Measurements from ENCODE around the gene MYO1G. TPM values are rescaled to one million over a fixed set of nuclear protein-coding genes. Genes with fewer than 3 reads are reported as not detected.

Gene MYO1G
- total RNA-seq, 1 experiment from 2014 or later = 0.17 TPM

GRCh38 chr7:45024126-45024744 lies 45.4 kb upstream of the MYO1G start:
- no peaks in the 10 kb centered on the region for H3K27me3 ChIP-seq (replicated peaks; ENCODE audit: insufficient read depth, low read depth, low read length, poor library complexity)
- H3K4me1 ChIP-seq (ENCODE audit: insufficient read depth, low read length, poor library complexity, severe bottlenecking) = no peaks in the 10 kb centered on the region
- ChIA-PET POLR2A (ENCODE audit: low non-redundant PET) (no interaction called here), CTCF (no interaction called here)
- H3K36me3 ChIP-seq (ENCODE audit: insufficient read depth, low read length, poor library complexity, severe bottlenecking) = peaks cover 3% of the 10 kb centered on the region
- no peak overlapping the region for H3K4me3 ChIP-seq (ENCODE audit: low read depth, low read length, poor library complexity, severe bottlenecking)
- no peak overlapping the region for H3K27ac ChIP-seq (ENCODE audit: low read depth, low read length, poor library complexity, severe bottlenecking)
- BruUV-seq (replicated peaks) = no TSS peak
- no peak for TF ChIP-seq EZH2 (IDR thresholded peaks at IDR 0.05; ENCODE audit: borderline replicate concordance, low read depth, low read length, poor library complexity, severe bottlenecking)
- TF ChIP-seq, protein P1, sequence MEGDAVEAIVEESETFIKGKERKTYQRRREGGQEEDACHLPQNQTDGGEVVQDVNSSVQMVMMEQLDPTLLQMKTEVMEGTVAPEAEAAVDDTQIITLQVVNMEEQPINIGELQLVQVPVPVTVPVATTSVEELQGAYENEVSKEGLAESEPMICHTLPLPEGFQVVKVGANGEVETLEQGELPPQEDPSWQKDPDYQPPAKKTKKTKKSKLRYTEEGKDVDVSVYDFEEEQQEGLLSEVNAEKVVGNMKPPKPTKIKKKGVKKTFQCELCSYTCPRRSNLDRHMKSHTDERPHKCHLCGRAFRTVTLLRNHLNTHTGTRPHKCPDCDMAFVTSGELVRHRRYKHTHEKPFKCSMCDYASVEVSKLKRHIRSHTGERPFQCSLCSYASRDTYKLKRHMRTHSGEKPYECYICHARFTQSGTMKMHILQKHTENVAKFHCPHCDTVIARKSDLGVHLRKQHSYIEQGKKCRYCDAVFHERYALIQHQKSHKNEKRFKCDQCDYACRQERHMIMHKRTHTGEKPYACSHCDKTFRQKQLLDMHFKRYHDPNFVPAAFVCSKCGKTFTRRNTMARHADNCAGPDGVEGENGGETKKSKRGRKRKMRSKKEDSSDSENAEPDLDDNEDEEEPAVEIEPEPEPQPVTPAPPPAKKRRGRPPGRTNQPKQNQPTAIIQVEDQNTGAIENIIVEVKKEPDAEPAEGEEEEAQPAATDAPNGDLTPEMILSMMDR (conservative IDR thresholded peaks at IDR 0.05; ENCODE audit: low read depth, low read length) = no peak
- no peak for DNase-seq (ENCODE audit: low spot score)
- intact Hi-C loops (cut with micrococcal nuclease; ENCODE audit: unreplicated experiment) = no loop called here
- H3K9me3 ChIP-seq (ENCODE audit: low read depth, low read length, poor library complexity, severe bottlenecking) = peaks cover 3% of the 10 kb centered on the region

DNA sequence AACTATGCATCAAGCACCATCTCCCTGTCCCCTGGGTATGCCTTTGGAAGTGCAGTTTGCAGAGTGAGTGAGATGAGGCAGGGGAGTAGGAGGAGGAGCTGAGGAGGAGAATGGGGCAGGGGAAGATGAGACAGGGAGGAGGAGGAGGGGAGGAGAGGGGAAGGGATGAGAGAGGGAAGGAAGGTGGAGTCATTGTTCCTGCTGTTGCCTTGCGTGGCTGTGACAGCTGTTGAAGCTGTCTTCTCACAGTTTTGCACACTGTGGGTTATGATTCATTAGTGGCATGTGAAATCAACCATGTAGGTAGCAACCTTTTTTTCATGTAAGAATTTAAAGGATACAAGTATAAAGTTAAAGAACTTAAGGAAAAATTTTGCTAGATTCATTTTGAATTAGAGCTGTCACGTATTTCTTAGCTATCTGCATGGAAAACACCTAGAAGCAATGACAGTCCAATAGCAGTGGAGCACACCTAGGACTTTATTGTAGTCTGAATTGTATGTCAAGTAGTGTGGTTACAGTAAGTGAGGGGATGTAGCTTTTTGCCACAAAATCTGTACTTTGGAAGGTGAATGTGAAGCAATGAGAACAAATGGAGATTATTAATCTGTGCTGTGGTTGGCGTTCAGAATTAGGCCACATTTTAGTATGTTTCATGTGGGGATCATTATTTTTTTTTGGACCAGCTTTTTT lies 42.9 kb upstream of the MYO1G start:
- CTCF ChIA-PET = no interaction called here
- H3K4me1 ChIP-seq (ENCODE audit: insufficient read depth, low read length, poor library complexity, severe bottlenecking) = no peaks in the 10 kb centered on the region
- no peak overlapping the region for H3K27ac ChIP-seq (ENCODE audit: low read depth, low read length, poor library complexity, severe bottlenecking)
- TF ChIP-seq, protein P1 (conservative IDR thresholded peaks at IDR 0.05; ENCODE audit: low read depth, low read length) = no peak
- no peak for TF ChIP-seq EZH2 (IDR thresholded peaks at IDR 0.05; ENCODE audit: borderline replicate concordance, low read depth, low read length, poor library complexity, severe bottlenecking)
- peaks cover 7% of the 10 kb centered on the region for H3K9me3 ChIP-seq (ENCODE audit: low read depth, low read length, poor library complexity, severe bottlenecking)
- peak; percentile 30 for DNase-seq (ENCODE audit: low spot score)
- intact Hi-C loops (cut with micrococcal nuclease; ENCODE audit: unreplicated experiment) = no loop called here
- no peak overlapping the region for H3K4me3 ChIP-seq (ENCODE audit: low read depth, low read length, poor library complexity, severe bottlenecking)
- POLR2A ChIA-PET (ENCODE audit: low non-redundant PET) = no interaction called here
- no peaks in the 10 kb centered on the region for H3K27me3 ChIP-seq (replicated peaks; ENCODE audit: insufficient read depth, low read depth, low read length, poor library complexity)
- BruUV-seq (replicated peaks) = no TSS peak
- peaks cover 1% of the 10 kb centered on the region for H3K36me3 ChIP-seq (ENCODE audit: insufficient read depth, low read length, poor library complexity, severe bottlenecking)

- TF ChIP-seq, protein P1 (conservative IDR thresholded peaks at IDR 0.05; ENCODE audit: low read depth, low read length) = no peak
- no peak for TF ChIP-seq EZH2 (IDR thresholded peaks at IDR 0.05; ENCODE audit: borderline replicate concordance, low read depth, low read length, poor library complexity, severe bottlenecking)
- H3K36me3 ChIP-seq (ENCODE audit: insufficient read depth, low read length, poor library complexity, severe bottlenecking) = no peaks in the 10 kb centered on the region
- no peak for DNase-seq (ENCODE audit: low spot score)
- no peak overlapping the region for H3K27ac ChIP-seq (ENCODE audit: low read depth, low read length, poor library complexity, severe bottlenecking)
- no peaks in the 10 kb centered on the region for H3K27me3 ChIP-seq (replicated peaks; ENCODE audit: insufficient read depth, low read depth, low read length, poor library complexity)
- ChIA-PET POLR2A (ENCODE audit: low non-redundant PET) (no interaction called here), CTCF (no interaction called here)
- no peaks in the 10 kb centered on the region for H3K4me1 ChIP-seq (ENCODE audit: insufficient read depth, low read length, poor library complexity, severe bottlenecking)
- H3K9me3 ChIP-seq (ENCODE audit: low read depth, low read length, poor library complexity, severe bottlenecking) = peaks cover 7% of the 10 kb centered on the region
- BruUV-seq (replicated peaks) = no TSS peak
- no peak overlapping the region for H3K4me3 ChIP-seq (ENCODE audit: low read depth, low read length, poor library complexity, severe bottlenecking)
- intact Hi-C loops (cut with micrococcal nuclease; ENCODE audit: unreplicated experiment) = no loop called here
These were observed 42.1 kb upstream of the MYO1G start for GRCh38 chr7:45020915-45021314.
